IPS DF 6.9 (cell line): Measurements from ENCODE around the gene AGBL4.

Experiments
- DNase-seq: peaks from one replicate; pipeline ENCODE4 v3.0.0-alpha.2; 2013; ENCODE audit warnings: low read depth, low spot score
- H3K27ac ChIP-seq: one replicate; pipeline ENCODE4 v1.5.1; 2013; ENCODE audit warnings: low read length, control low read depth
- H3K27me3 ChIP-seq: 2 replicates; pipeline ENCODE4 v1.6.1; 2013; ENCODE audit warnings: mild to moderate bottlenecking, low read length; ENCODE audit not compliant: control insufficient read depth, insufficient read depth
- H3K36me3 ChIP-seq: 2 replicates; pipeline ENCODE4 v1.6.1; 2013; ENCODE audit warnings: low read length; ENCODE audit not compliant: control insufficient read depth, insufficient read depth
- H3K4me1 ChIP-seq: 2 replicates; pipeline ENCODE4 v1.6.1; 2013; ENCODE audit warnings: low read length; ENCODE audit not compliant: control insufficient read depth, insufficient read depth
- H3K4me3 ChIP-seq: 2 replicates; pipeline ENCODE4 v1.5.1; 2013; ENCODE audit warnings: mild to moderate bottlenecking, low read length
- H3K9me3 ChIP-seq: 2 replicates; pipeline ENCODE4 v1.6.1; 2013; ENCODE audit warnings: low read length, inconsistent platforms; ENCODE audit not compliant: control insufficient read depth, insufficient read depth
- WGBS: extraction: QIAGEN DNeasy Blood & Tissue Kit; methylation state at CpG from one replicate; pipeline ENCODE4 v1.1.7; 2013; ENCODE audit warnings: mixed read lengths, missing lambda C conversion rate; ENCODE audit not compliant: insufficient read length, insufficient coverage; 5-methylcytosine and 5-hydroxymethylcytosine counted together

Gene AGBL4

GRCh38 chr1:49163031-49163430 is 860.7 kb downstream of the AGBL4 start:
- Histone ChIP-seq H3K27ac (no peak overlapping the region), H3K4me1 (no peaks in the 10 kb centered on the region), H3K36me3 (no peaks in the 10 kb centered on the region), H3K4me3 (no peak overlapping the region), H3K27me3 (no peaks in the 10 kb centered on the region), H3K9me3 (peaks cover 7% of the 10 kb centered on the region)
- WGBS: no CpG with 5 or more reads among the region's 2 CpGs
- no peak for DNase-seq

- H3K27ac ChIP-seq: no peak overlapping the region
- DNase-seq: no peak
- no CpG with 5 or more reads among the region's 6 CpGs for WGBS
- H3K9me3 ChIP-seq: peaks cover 8% of the 10 kb centered on the region
- no peaks in the 10 kb centered on the region for H3K4me1 ChIP-seq
- no peak overlapping the region for H3K4me3 ChIP-seq
- H3K36me3 ChIP-seq: no peaks in the 10 kb centered on the region
- no peaks in the 10 kb centered on the region for H3K27me3 ChIP-seq
Observed at GRCh38 chr1:49160677-49161076, 863.1 kb downstream of the AGBL4 start.

- WGBS: no CpG with 5 or more reads among the region's 1 CpG
- no peaks in the 10 kb centered on the region for H3K27me3 ChIP-seq
- no peak overlapping the region for H3K27ac ChIP-seq
- H3K36me3 ChIP-seq: no peaks in the 10 kb centered on the region
- no peaks in the 10 kb centered on the region for H3K4me1 ChIP-seq
- no peaks in the 10 kb centered on the region; the same call in 1 of the 2 replicates for H3K9me3 ChIP-seq
- DNase-seq: no peak
- H3K4me3 ChIP-seq: no peak overlapping the region
Observed at GRCh38 chr1:49136738-49137251, 887.0 kb downstream of the AGBL4 start.

- WGBS: no CpG with 5 or more reads among the region's 1 CpG
- Histone ChIP-seq H3K27me3 (no peaks in the 10 kb centered on the region), H3K4me3 (no peak overlapping the region), H3K9me3 (peaks cover 3% of the 10 kb centered on the region), H3K27ac (no peak overlapping the region), H3K4me1 (no peaks in the 10 kb centered on the region), H3K36me3 (no peaks in the 10 kb centered on the region)
- DNase-seq: no peak
Observed at GRCh38 chr1:49125746-49126145, 898.0 kb downstream of the AGBL4 start.

- peaks cover 4% of the 10 kb centered on the region for H3K9me3 ChIP-seq
- no peaks in the 10 kb centered on the region for H3K36me3 ChIP-seq
- no CpG with 5 or more reads among the region's 1 CpG for WGBS
- no peaks in the 10 kb centered on the region for H3K27me3 ChIP-seq
- H3K4me1 ChIP-seq: no peaks in the 10 kb centered on the region
- H3K27ac ChIP-seq: no peak overlapping the region
- no peak overlapping the region for H3K4me3 ChIP-seq
- no peak for DNase-seq
Observed at GRCh38 chr1:49111931-49112330, 911.8 kb downstream of the AGBL4 start.

- H3K27ac ChIP-seq: no peak overlapping the region
- H3K4me1 ChIP-seq: no peaks in the 10 kb centered on the region
- H3K4me3 ChIP-seq: no peak overlapping the region
- no peaks in the 10 kb centered on the region for H3K36me3 ChIP-seq
- DNase-seq: no peak
- H3K27me3 ChIP-seq: no peaks in the 10 kb centered on the region
- H3K9me3 ChIP-seq: peaks cover 10% of the 10 kb centered on the region
Observed at GRCh38 chr1:49106445-49106844, 917.3 kb downstream of the AGBL4 start.

- no peak overlapping the region for H3K4me3 ChIP-seq
- H3K27me3 ChIP-seq: no peaks in the 10 kb centered on the region
- no peak for DNase-seq
- H3K4me1 ChIP-seq: no peaks in the 10 kb centered on the region
- WGBS: no CpG with 5 or more reads among the region's 3 CpGs
- no peak overlapping the region for H3K27ac ChIP-seq
- H3K36me3 ChIP-seq: no peaks in the 10 kb centered on the region
- H3K9me3 ChIP-seq: peaks cover 13% of the 10 kb centered on the region
Observed at GRCh38 chr1:49104575-49104974, 919.2 kb downstream of the AGBL4 start.

- no peak for DNase-seq
- Histone ChIP-seq H3K27me3 (no peaks in the 10 kb centered on the region), H3K4me3 (no peak overlapping the region), H3K36me3 (no peaks in the 10 kb centered on the region), H3K27ac (no peak overlapping the region), H3K9me3 (peaks cover 8% of the 10 kb centered on the region), H3K4me1 (no peaks in the 10 kb centered on the region)
Observed at GRCh38 chr1:49102752-49103151, 921.0 kb downstream of the AGBL4 start.

- WGBS: no CpG with 5 or more reads among the region's 5 CpGs
- H3K27ac ChIP-seq: no peak overlapping the region
- no peak overlapping the region for H3K4me3 ChIP-seq
- H3K4me1 ChIP-seq: no peaks in the 10 kb centered on the region
- H3K36me3 ChIP-seq: no peaks in the 10 kb centered on the region
- peaks cover 7% of the 10 kb centered on the region for H3K9me3 ChIP-seq
- no peak for DNase-seq
- no peaks in the 10 kb centered on the region for H3K27me3 ChIP-seq
Observed at GRCh38 chr1:49098866-49099265, 924.9 kb downstream of the AGBL4 start.

GRCh38 chr1:49086327-49086726 is 937.4 kb downstream of the AGBL4 start:
- Histone ChIP-seq H3K4me3 (no peak overlapping the region), H3K4me1 (no peaks in the 10 kb centered on the region), H3K27ac (no peak overlapping the region), H3K27me3 (no peaks in the 10 kb centered on the region), H3K36me3 (no peaks in the 10 kb centered on the region), H3K9me3 (peaks cover 6% of the 10 kb centered on the region)
- DNase-seq: no peak
- WGBS: no CpG with 5 or more reads among the region's 2 CpGs

GRCh38 chr1:49085079-49085478 is 938.7 kb downstream of the AGBL4 start:
- Histone ChIP-seq H3K27me3 (no peaks in the 10 kb centered on the region), H3K27ac (no peak overlapping the region), H3K4me1 (no peaks in the 10 kb centered on the region), H3K9me3 (peaks cover 6% of the 10 kb centered on the region), H3K4me3 (no peak overlapping the region), H3K36me3 (no peaks in the 10 kb centered on the region)
- WGBS: no CpG with 5 or more reads among the region's 3 CpGs
- DNase-seq: no peak
